GM23338 (cell line): ENCODE data around the gene EYS. TPM values are rescaled to one million over a fixed set of nuclear protein-coding genes. Genes with fewer than 3 reads are reported as not detected.

Source experiments
- ATAC-seq: fragments of 200-7000 bp; cut with Tn5 transposase; 3 replicates; pipeline ENCODE4 v1.9.1; 2020
- DNase-seq: peaks from one replicate; pipeline ENCODE4 v3.0.0-alpha.2; 2015; ENCODE audit warnings: low spot score
- H2AFZ ChIP-seq: fragments of 200-600 bp; sonication (generic); 2 replicates; pipeline ENCODE4 v1.8.0; 2016; ENCODE audit warnings: antibody characterized with exemption, mild to moderate bottlenecking, moderate library complexity
- H3F3A ChIP-seq: fragments of 200-600 bp; sonication (generic); replicated peaks from 2 replicates; pipeline ENCODE4 v1.8.0; 2017; ENCODE audit warnings: antibody characterized with exemption, mixed run types, low read depth
- H3K27ac ChIP-seq: fragments of 200-600 bp; sonication (generic); 2 replicates; pipeline ENCODE4 v1.6.1; 2016; ENCODE audit warnings: low read depth
- H3K27me3 ChIP-seq: fragments of 200-600 bp; sonication (generic); 2 replicates; pipeline ENCODE4 v1.8.0; 2016; ENCODE audit warnings: mild to moderate bottlenecking, mixed run types, moderate library complexity; ENCODE audit not compliant: insufficient read depth
- H3K36me3 ChIP-seq: fragments of 200-600 bp; sonication (generic); 2 replicates; pipeline ENCODE4 v1.8.0; 2016; ENCODE audit warnings: mild to moderate bottlenecking; ENCODE audit not compliant: insufficient read depth
- H3K4me1 ChIP-seq: fragments of 200-600 bp; sonication (generic); 2 replicates; pipeline ENCODE4 v1.8.0; 2016; ENCODE audit warnings: mild to moderate bottlenecking, moderate library complexity; ENCODE audit not compliant: insufficient read depth
- H3K4me2 ChIP-seq: fragments of 200-600 bp; sonication (generic); 2 replicates; pipeline ENCODE4 v1.7.1; 2017; ENCODE audit warnings: mixed run types
- H3K4me3 ChIP-seq: fragments of 200-600 bp; sonication (generic); 2 replicates; pipeline ENCODE4 v1.6.1; 2016; ENCODE audit warnings: mixed run types
- H3K79me2 ChIP-seq: fragments of 200-600 bp; sonication (generic); replicated peaks from 2 replicates; pipeline ENCODE4 v1.8.0; 2017; ENCODE audit warnings: mild to moderate bottlenecking; ENCODE audit not compliant: insufficient read depth
- H3K9me2 ChIP-seq: fragments of 200-600 bp; sonication (generic); 2 replicates; pipeline ENCODE4 v1.8.0; 2017; ENCODE audit not compliant: insufficient read depth
- H4K20me1 ChIP-seq: fragments of 200-600 bp; sonication (generic); replicated peaks from 2 replicates; pipeline ENCODE4 v1.8.0; 2017; ENCODE audit warnings: mild to moderate bottlenecking; ENCODE audit not compliant: insufficient read depth
- H3K27ac Mint-ChIP-seq: 2 replicates; pipeline ENCODE4 v1.8.0; 2020; ENCODE audit warnings: inconsistent platforms, mild to moderate bottlenecking, moderate library complexity, mixed read lengths
- H3K27me3 Mint-ChIP-seq: 3 replicates; pipeline ENCODE4 v1.8.0; 2022; ENCODE audit warnings: low read depth, mild to moderate bottlenecking, moderate library complexity, mixed read lengths, inconsistent platforms; ENCODE audit not compliant: insufficient read depth, poor library complexity
- H3K36me3 Mint-ChIP-seq: 3 replicates; pipeline ENCODE4 v1.8.0; 2021; ENCODE audit warnings: low read depth, mild to moderate bottlenecking, inconsistent platforms, moderate library complexity, mixed read lengths
- H3K4me1 Mint-ChIP-seq: 3 replicates; pipeline ENCODE4 v1.8.0; 2020; ENCODE audit warnings: mild to moderate bottlenecking, inconsistent platforms, mixed read lengths
- H3K4me3 Mint-ChIP-seq: 3 replicates; pipeline ENCODE4 v1.8.0; 2021; ENCODE audit warnings: moderate library complexity, mild to moderate bottlenecking, inconsistent platforms, mixed read lengths
- H3K9me3 Mint-ChIP-seq: 3 replicates; pipeline ENCODE4 v1.8.0; 2020; ENCODE audit warnings: moderate library complexity, mild to moderate bottlenecking, inconsistent platforms, mixed read lengths
- CREB1 ChIP-seq: fragments of 250-450 bp; sonication (Bioruptor Pico); IDR thresholded peaks from 2 replicates; pipeline ENCODE4 v1.5.0; 2020; ENCODE audit warnings: low read depth, mild to moderate bottlenecking, moderate library complexity
- ETS1 ChIP-seq: IDR thresholded peaks from 2 replicates; pipeline ENCODE4 v1.6.1; 2016; ENCODE audit warnings: antibody characterized with exemption
- EZH2 ChIP-seq: fragments of 200-600 bp; sonication (generic); IDR thresholded peaks from one replicate; pipeline ENCODE4 v1.8.0; 2017; ENCODE audit warnings: antibody characterized with exemption, mild to moderate bottlenecking, low read depth; ENCODE audit not compliant: unreplicated experiment
- EZH2phosphoT487 ChIP-seq: fragments of 200-600 bp; sonication (generic); IDR thresholded peaks from one replicate; pipeline ENCODE4 v1.8.1; 2018; ENCODE audit warnings: antibody characterized with exemption; ENCODE audit not compliant: unreplicated experiment
- JUNB ChIP-seq: IDR thresholded peaks from one replicate; pipeline ENCODE4 v1.6.1; 2016; ENCODE audit warnings: antibody characterized with exemption; ENCODE audit not compliant: unreplicated experiment
- NANOG ChIP-seq: IDR thresholded peaks from 2 replicates; pipeline ENCODE4 v1.6.1; 2016; ENCODE audit warnings: antibody characterized with exemption, borderline replicate concordance
- POLR2AphosphoS5 ChIP-seq: IDR thresholded peaks from 2 replicates; pipeline ENCODE4 v1.6.1; 2016; ENCODE audit warnings: antibody characterized with exemption, low read depth
- REST ChIP-seq: IDR thresholded peaks from one replicate; pipeline ENCODE4 v1.6.1; 2018; ENCODE audit warnings: antibody characterized with exemption; ENCODE audit not compliant: unreplicated experiment
- STAT1 ChIP-seq: IDR thresholded peaks from one replicate; pipeline ENCODE4 v1.6.1; 2016; ENCODE audit warnings: antibody characterized with exemption; ENCODE audit not compliant: unreplicated experiment
- ZNF114 ChIP-seq: fragments of 250-450 bp; sonication (Bioruptor Pico); IDR thresholded peaks from 2 replicates; pipeline ENCODE4 v1.5.0; 2020; ENCODE audit warnings: mild to moderate bottlenecking, moderate library complexity
- ZNF331 ChIP-seq: fragments of 250-450 bp; sonication (Bioruptor Pico); IDR thresholded peaks from 2 replicates; pipeline ENCODE4 v1.5.0; 2020; ENCODE audit warnings: low read depth, mild to moderate bottlenecking, moderate library complexity
- polyA plus RNA-seq: library from polyadenylated mRNA; unstranded; fragments of >200 nt; fragmentation: Nextera tagmentation; extraction: Ambion mirVana; gene quantifications from 2 replicates; pipeline ENCODE4 v1.2.1, GENCODE V29; 2016
- total RNA-seq: library from RNA; depleted of rRNA; stranded (reverse); fragments of >200 nt; shearing (Covaris generic); gene quantifications from 2 replicates; pipeline ENCODE4 v1.2.3, GENCODE V29; 2014
- TF ChIP-seq, protein P1 (sequence below), 2 experiments: fragments of 200-600 bp in 1 of 2; sonication (generic) in 1 of 2; conservative IDR thresholded peaks; 2 replicates each; pipeline versions ENCODE4 v1.5.1 to v1.6.1; 2016 to 2017; ENCODE audit warnings: antibody characterized with exemption in 2 of 2, low read depth in 2 of 2, mild to moderate bottlenecking in 2 of 2, moderate library complexity in 1 of 2
- TF ChIP-seq, protein P2 (sequence below): fragments of 250-450 bp; sonication (Bioruptor Pico); IDR thresholded peaks from 2 replicates; pipeline ENCODE4 v1.5.0; 2020; ENCODE audit warnings: mild to moderate bottlenecking, moderate library complexity

The EYS gene
- total and polyA plus RNA-seq, 2 experiments from 2014 or later = 0.38 to 0.52 TPM

GRCh38 chr6:65623566-65623965 lies 83.5 kb downstream of the EYS start:
- H3K79me2 ChIP-seq = no peaks in the 10 kb centered on the region
- H3K4me3 Mint-ChIP-seq = no peak overlapping the region
- H3K4me1 ChIP-seq = no peaks in the 10 kb centered on the region
- H3F3A ChIP-seq = no peaks in the 10 kb centered on the region
- H3K27me3 ChIP-seq = no peaks in the 10 kb centered on the region
- peaks cover 5% of the 10 kb centered on the region; the same call in 2 of the 3 replicates for H3K36me3 Mint-ChIP-seq
- TF ChIP-seq, protein P1, sequence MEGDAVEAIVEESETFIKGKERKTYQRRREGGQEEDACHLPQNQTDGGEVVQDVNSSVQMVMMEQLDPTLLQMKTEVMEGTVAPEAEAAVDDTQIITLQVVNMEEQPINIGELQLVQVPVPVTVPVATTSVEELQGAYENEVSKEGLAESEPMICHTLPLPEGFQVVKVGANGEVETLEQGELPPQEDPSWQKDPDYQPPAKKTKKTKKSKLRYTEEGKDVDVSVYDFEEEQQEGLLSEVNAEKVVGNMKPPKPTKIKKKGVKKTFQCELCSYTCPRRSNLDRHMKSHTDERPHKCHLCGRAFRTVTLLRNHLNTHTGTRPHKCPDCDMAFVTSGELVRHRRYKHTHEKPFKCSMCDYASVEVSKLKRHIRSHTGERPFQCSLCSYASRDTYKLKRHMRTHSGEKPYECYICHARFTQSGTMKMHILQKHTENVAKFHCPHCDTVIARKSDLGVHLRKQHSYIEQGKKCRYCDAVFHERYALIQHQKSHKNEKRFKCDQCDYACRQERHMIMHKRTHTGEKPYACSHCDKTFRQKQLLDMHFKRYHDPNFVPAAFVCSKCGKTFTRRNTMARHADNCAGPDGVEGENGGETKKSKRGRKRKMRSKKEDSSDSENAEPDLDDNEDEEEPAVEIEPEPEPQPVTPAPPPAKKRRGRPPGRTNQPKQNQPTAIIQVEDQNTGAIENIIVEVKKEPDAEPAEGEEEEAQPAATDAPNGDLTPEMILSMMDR (conservative IDR thresholded peaks at IDR 0.05; ENCODE audit: low read depth in 2 of 2) = no peak
- TF ChIP-seq EZH2 (no peak), JUNB (no peak), POLR2AphosphoS5 (no peak), ZNF114 (CRISPR knock-in tag) (no peak), NANOG (no peak), STAT1 (no peak), REST (no peak), CREB1 (CRISPR knock-in tag) (no peak), ZNF331 (CRISPR knock-in tag) (no peak), ETS1 (no peak), EZH2phosphoT487 (no peak)
- TF ChIP-seq, protein P2, sequence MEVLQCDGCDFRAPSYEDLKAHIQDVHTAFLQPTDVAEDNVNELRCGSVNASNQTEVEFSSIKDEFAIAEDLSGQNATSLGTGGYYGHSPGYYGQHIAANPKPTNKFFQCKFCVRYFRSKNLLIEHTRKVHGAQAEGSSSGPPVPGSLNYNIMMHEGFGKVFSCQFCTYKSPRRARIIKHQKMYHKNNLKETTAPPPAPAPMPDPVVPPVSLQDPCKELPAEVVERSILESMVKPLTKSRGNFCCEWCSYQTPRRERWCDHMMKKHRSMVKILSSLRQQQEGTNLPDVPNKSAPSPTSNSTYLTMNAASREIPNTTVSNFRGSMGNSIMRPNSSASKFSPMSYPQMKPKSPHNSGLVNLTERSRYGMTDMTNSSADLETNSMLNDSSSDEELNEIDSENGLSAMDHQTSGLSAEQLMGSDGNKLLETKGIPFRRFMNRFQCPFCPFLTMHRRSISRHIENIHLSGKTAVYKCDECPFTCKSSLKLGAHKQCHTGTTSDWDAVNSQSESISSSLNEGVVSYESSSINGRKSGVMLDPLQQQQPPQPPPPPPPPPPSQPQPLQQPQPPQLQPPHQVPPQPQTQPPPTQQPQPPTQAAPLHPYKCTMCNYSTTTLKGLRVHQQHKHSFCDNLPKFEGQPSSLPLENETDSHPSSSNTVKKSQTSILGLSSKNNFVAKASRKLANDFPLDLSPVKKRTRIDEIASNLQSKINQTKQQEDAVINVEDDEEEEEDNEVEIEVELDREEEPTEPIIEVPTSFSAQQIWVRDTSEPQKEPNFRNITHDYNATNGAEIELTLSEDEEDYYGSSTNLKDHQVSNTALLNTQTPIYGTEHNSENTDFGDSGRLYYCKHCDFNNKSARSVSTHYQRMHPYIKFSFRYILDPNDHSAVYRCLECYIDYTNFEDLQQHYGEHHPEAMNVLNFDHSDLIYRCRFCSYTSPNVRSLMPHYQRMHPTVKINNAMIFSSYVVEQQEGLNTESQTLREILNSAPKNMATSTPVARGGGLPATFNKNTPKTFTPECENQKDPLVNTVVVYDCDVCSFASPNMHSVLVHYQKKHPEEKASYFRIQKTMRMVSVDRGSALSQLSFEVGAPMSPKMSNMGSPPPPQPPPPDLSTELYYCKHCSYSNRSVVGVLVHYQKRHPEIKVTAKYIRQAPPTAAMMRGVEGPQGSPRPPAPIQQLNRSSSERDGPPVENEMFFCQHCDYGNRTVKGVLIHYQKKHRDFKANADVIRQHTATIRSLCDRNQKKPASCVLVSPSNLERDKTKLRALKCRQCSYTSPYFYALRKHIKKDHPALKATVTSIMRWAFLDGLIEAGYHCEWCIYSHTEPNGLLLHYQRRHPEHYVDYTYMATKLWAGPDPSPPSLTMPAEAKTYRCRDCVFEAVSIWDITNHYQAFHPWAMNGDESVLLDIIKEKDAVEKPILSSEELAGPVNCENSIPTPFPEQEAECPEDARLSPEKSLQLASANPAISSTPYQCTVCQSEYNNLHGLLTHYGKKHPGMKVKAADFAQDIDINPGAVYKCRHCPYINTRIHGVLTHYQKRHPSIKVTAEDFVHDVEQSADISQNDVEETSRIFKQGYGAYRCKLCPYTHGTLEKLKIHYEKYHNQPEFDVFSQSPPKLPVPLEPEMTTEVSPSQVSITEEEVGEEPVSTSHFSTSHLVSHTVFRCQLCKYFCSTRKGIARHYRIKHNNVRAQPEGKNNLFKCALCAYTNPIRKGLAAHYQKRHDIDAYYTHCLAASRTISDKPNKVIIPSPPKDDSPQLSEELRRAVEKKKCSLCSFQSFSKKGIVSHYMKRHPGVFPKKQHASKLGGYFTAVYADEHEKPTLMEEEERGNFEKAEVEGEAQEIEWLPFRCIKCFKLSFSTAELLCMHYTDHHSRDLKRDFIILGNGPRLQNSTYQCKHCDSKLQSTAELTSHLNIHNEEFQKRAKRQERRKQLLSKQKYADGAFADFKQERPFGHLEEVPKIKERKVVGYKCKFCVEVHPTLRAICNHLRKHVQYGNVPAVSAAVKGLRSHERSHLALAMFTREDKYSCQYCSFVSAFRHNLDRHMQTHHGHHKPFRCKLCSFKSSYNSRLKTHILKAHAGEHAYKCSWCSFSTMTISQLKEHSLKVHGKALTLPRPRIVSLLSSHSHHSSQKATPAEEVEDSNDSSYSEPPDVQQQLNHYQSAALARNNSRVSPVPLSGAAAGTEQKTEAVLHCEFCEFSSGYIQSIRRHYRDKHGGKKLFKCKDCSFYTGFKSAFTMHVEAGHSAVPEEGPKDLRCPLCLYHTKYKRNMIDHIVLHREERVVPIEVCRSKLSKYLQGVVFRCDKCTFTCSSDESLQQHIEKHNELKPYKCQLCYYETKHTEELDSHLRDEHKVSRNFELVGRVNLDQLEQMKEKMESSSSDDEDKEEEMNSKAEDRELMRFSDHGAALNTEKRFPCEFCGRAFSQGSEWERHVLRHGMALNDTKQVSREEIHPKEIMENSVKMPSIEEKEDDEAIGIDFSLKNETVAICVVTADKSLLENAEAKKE (CRISPR knock-in tag) = no peak
- no peaks in the 10 kb centered on the region for H3K36me3 ChIP-seq
- DNase-seq = no peak
- H3K4me1 Mint-ChIP-seq = no peaks in the 10 kb centered on the region
- H3K9me3 Mint-ChIP-seq = peaks cover 35% of the 10 kb centered on the region
- H4K20me1 ChIP-seq = no peaks in the 10 kb centered on the region
- H3K9me2 ChIP-seq = no peaks in the 10 kb centered on the region
- no peak overlapping the region for H3K4me3 ChIP-seq
- no peak overlapping the region for H3K4me2 ChIP-seq
- H3K27me3 Mint-ChIP-seq = peaks cover 7% of the 10 kb centered on the region
- H2AFZ ChIP-seq = no peak overlapping the region
- no peak for ATAC-seq
- no peak overlapping the region for H3K27ac Mint-ChIP-seq
- no peak overlapping the region for H3K27ac ChIP-seq
